Islet precursor cell (in vitro differentiated cells): ENCODE results near the gene FSCB.
"Not testable (repeated sequence)": the region's sequence is repeated elsewhere in the genome, so short reads cannot be mapped to it uniquely, and the experiment has no call there.

Source experiments
- DNase-seq: peaks from one replicate; pipeline ENCODE4 v3.0.0-alpha.2; 2018

FSCB gene, protein sequence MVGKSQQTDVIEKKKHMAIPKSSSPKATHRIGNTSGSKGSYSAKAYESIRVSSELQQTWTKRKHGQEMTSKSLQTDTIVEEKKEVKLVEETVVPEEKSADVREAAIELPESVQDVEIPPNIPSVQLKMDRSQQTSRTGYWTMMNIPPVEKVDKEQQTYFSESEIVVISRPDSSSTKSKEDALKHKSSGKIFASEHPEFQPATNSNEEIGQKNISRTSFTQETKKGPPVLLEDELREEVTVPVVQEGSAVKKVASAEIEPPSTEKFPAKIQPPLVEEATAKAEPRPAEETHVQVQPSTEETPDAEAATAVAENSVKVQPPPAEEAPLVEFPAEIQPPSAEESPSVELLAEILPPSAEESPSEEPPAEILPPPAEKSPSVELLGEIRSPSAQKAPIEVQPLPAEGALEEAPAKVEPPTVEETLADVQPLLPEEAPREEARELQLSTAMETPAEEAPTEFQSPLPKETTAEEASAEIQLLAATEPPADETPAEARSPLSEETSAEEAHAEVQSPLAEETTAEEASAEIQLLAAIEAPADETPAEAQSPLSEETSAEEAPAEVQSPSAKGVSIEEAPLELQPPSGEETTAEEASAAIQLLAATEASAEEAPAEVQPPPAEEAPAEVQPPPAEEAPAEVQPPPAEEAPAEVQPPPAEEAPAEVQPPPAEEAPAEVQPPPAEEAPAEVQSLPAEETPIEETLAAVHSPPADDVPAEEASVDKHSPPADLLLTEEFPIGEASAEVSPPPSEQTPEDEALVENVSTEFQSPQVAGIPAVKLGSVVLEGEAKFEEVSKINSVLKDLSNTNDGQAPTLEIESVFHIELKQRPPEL

DNA sequence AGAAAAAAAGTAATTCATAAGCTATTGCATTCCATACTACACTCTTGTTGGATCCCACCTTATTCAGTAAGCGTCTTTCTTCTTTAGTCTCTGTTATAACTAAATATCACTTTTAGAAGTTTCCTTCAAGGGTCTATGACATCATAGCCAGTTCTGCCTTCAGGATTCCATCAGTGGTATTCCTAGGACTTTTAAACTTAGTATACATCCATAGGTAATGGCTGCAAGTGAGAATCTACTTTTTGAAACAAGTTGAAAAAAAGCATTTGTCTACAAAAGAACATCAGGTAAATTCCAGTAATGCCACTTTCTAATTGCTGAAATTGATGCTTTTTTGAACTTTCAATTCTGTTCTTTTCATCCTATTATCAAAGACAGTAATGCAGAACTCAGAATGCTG is at the start of gene FSCB:
TSS of gene FSCB (minus strand) at position 101 of the 400 bp plus-strand sequence. CDS start 296 bp downstream, outside the sequence.
- DNase-seq, result no peak

- no peak for DNase-seq
Observed at GRCh38 chr14:44531658-44532057, 24.6 kb upstream of the FSCB start.

DNA sequence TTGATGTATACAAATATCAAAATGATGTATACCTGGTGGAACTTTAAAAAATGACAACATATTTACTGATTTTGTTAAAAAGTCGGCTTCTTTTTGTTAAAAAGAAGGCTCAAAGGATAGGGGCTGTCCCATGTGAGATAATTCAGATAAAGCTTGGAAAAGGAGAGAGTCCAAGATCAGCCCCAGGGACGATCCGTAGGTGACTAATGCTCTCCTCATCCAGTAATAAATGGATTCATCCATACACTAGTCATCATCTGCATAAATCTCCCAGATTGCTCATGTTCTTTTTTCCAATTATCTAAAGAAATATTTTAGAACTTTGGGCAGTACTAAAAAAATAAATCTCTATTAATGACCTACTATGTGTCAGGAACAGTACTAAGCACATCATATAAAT is 23.4 kb upstream of the FSCB start:
- no peak for DNase-seq

DNA sequence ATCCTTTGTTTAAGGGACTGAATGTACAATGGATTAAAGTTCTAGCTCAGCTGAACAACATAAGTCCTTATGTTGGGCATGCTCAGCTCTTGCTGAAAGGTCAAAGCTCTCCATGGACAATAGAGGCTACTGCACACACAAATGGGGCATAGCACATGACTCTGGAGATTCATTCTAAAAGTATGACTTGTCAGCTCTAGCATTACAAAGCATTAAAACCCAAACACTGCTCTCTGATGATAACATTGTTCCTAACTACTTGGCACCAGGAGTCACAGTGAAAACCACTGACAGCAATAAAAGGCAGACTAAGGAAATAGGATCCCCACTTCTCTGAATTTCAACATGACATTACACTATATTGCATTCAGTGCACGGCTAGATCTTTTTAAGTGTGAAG is 21.9 kb upstream of the FSCB start:
- DNase-seq, result no peak

GRCh38 chr14:44528180-44528579 is 21.1 kb upstream of the FSCB start:
- no peak for DNase-seq

GRCh38 chr14:44525237-44525636 is 18.2 kb upstream of the FSCB start:
- DNase-seq, result no peak

DNA sequence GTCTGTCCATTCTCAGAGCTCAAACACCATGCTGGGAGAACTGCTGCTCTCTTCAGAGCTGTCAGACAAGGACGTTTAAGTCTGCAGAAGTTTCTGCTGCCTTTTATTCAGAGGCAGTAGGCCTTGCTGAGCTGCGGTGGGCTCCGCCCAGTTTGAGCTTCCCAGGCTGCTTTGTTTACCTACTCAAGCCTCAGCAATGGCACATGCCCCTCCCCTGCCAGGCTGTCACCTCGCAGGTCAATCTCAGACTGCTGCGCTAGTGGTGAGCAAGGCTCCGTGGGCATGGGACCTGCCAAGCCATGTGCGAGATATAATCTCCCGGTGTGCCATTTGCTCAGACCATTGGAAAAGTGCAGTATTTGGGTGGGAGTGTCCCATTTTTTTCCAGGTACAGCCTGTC is 8.6 kb upstream of the FSCB start:
- DNase-seq, result not testable (repeated sequence)

GRCh38 chr14:44508834-44509233 is 1.8 kb upstream of the FSCB start:
- no peak for DNase-seq

- DNase-seq, result no peak
Observed at GRCh38 chr14:44505588-44505987, 1.5 kb downstream of the FSCB start.

- DNase-seq, result no peak
Observed at GRCh38 chr14:44497148-44497547, 9.9 kb downstream of the FSCB start.

- DNase-seq, result no peak
Observed at GRCh38 chr14:44494137-44494536, 12.9 kb downstream of the FSCB start.

- no peak for DNase-seq
Observed at GRCh38 chr14:44490966-44491365, 16.1 kb downstream of the FSCB start.

GRCh38 chr14:44477953-44478352 is 29.1 kb downstream of the FSCB start:
- no peak for DNase-seq

DNA sequence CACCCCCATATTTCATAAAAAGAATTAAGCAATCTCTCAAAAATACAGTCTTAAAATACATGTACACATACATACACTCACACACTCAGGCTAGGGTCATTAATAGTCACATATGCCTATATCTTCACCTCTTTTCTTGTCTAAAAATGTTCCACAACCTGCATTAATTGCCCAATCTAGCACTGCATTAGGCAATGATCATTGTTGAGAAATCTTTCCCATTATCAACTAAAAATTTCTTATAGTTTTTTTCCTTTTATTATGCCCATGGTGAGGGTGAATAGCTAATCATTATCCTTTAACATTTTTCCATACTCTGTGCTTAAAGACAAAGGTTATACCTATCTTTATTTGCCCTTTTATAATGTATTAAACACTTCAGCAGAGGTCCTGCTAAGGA is 38.3 kb downstream of the FSCB start:
- DNase-seq, result no peak

DNA sequence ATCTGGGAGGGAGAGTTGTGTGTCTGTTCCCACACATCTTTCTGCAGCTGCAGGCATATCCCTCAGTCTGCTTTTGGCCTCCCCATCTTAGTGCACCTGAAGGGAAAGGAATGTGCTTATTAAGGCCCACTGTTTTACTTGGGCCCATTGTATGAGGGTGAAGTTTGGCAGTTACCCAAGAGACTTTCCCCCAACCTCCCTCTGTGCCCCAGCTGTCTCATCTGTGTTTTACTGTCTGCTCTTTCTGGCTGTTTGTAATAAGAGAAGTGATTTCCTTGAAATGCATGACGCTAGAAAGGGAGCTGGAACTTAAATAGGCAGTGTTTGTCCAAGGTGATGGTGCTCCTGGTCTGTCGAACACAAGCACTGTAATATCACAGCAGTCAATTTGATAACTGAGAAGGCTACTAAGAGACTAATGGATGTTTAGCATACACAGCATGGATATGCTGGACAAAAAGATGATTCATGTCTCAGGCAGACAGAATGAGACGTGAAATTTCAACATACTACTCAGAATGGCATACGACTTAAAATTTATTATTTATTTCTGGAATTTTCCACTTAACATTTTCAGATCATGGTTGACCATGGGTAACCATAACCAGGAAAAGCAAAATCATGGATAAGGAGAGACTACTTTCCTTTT is 43.6 kb downstream of the FSCB start:
- DNase-seq, result no peak

DNA sequence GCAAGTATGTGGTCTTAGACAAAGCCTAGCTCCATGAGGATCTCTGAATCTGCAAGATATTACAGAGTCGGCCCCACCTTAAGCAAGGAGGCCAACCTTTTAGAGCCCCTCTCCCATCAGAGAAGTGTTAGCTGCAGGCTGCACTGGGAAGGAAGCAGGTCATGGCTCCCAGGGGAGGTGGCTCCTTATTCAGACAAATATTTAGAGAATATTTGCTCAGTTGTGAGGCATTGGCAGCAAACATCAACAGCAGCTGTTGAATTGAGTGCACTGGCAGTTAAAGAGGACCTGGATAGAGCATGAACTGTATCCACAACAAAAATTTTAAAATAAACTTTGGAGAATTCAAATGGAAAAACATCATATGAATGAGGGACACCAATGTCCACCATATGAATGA is 44.7 kb downstream of the FSCB start:
- no peak for DNase-seq

- DNase-seq, result no peak
Observed at GRCh38 chr14:44461811-44462210, 45.3 kb downstream of the FSCB start.
